Measurements from ENCODE around the gene NDUFAF4.

NDUFAF4 gene

DNA sequence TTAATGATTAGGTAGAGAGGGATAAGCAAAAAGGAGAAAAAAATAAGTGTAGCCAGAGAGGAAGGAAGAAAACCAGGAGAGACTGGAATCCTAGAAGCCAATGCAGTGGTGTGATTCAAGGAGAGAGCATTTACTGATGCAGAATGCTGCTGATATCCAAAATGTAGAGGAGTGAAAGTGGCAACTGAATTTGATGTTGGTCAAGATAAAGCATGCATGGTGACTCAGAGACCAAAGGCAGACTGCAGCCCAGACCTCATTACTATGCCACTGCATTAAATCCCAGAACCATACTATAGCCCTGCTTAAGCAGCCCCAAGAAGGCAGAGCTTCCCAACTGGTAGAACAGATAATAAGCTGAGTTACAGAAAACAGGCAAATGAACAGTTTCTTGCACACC lies 42.6 kb upstream of the NDUFAF4 start:
- no peaks in the 10 kb centered on the region for H3K79me2 ChIP-seq (ENCODE audit: insufficient read depth, low read depth)
- H3K36me3 ChIP-seq (ENCODE audit: insufficient read depth) = no peaks in the 10 kb centered on the region
- TF ChIP-seq, protein P1, sequence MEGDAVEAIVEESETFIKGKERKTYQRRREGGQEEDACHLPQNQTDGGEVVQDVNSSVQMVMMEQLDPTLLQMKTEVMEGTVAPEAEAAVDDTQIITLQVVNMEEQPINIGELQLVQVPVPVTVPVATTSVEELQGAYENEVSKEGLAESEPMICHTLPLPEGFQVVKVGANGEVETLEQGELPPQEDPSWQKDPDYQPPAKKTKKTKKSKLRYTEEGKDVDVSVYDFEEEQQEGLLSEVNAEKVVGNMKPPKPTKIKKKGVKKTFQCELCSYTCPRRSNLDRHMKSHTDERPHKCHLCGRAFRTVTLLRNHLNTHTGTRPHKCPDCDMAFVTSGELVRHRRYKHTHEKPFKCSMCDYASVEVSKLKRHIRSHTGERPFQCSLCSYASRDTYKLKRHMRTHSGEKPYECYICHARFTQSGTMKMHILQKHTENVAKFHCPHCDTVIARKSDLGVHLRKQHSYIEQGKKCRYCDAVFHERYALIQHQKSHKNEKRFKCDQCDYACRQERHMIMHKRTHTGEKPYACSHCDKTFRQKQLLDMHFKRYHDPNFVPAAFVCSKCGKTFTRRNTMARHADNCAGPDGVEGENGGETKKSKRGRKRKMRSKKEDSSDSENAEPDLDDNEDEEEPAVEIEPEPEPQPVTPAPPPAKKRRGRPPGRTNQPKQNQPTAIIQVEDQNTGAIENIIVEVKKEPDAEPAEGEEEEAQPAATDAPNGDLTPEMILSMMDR (conservative IDR thresholded peaks at IDR 0.05; ENCODE audit: low read depth, low read length) = no peak
- H3K4me2 ChIP-seq = no peak overlapping the region
- no peak overlapping the region for H3K9ac ChIP-seq
- H3K27ac ChIP-seq = no peak overlapping the region
- no peaks in the 10 kb centered on the region for H4K20me1 ChIP-seq (ENCODE audit: insufficient read depth)
- H3K27me3 ChIP-seq (ENCODE audit: insufficient read depth, low read depth) = no peaks in the 10 kb centered on the region
- no peak overlapping the region for H2AFZ ChIP-seq (ENCODE audit: low read depth)
- H3K4me1 ChIP-seq (ENCODE audit: low read depth, poor library complexity, severe bottlenecking) = peaks cover 16% of the 10 kb centered on the region
- H3K4me3 ChIP-seq (IDR thresholded peaks at IDR 0.05; ENCODE audit: insufficient read depth, low read depth, low read length) = no peak overlapping the region

DNA sequence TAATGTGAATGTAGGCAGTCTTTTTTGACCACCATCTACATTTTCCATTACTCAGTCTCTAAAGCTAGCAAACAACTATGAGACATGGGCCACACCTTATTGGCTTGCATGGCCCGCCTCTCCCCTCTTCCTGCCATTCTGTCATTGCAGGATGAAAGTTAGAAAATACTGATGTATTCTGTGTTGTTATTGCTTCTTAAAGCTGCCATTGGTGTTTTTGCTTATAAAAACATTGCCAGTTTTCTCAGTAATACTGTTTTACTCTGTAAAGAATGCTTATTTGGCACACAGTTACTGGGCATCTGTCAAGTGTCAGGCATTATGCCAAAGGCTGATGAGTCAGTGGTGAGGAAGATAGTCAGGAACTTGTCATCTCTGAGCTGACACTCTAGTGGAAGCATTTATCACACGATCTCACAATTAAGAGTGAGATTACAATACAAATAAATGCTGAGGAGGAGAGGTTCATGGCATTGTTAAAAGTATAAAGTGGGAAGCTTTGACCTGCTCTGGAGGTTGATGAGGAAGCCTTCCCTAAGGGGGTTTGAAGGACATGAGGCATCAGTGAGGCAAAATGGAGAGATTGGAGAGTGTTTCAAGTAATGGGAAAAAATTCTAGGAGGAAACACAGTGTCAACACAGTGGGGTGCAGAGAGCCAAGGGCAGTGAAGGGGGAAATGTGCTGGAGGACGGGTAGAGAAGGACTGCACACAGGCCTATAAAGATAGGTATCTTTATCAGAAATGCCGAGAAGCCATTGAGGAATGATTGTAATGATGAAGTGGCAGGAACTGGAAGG lies 41.5 kb upstream of the NDUFAF4 start:
- TF ChIP-seq, protein P1 (conservative IDR thresholded peaks at IDR 0.05; ENCODE audit: low read depth, low read length) = no peak
- no peak overlapping the region for H3K9ac ChIP-seq
- no peaks in the 10 kb centered on the region for H3K27me3 ChIP-seq (ENCODE audit: insufficient read depth, low read depth)
- peaks cover 5% of the 10 kb centered on the region for H3K4me1 ChIP-seq (ENCODE audit: low read depth, poor library complexity, severe bottlenecking)
- H3K36me3 ChIP-seq (ENCODE audit: insufficient read depth) = no peaks in the 10 kb centered on the region
- no peaks in the 10 kb centered on the region for H3K79me2 ChIP-seq (ENCODE audit: insufficient read depth, low read depth)
- H2AFZ ChIP-seq (ENCODE audit: low read depth) = no peak overlapping the region
- no peak overlapping the region for H3K27ac ChIP-seq
- H3K4me2 ChIP-seq = no peak overlapping the region
- H3K4me3 ChIP-seq (IDR thresholded peaks at IDR 0.05; ENCODE audit: insufficient read depth, low read depth, low read length) = no peak overlapping the region
- H4K20me1 ChIP-seq (ENCODE audit: insufficient read depth) = no peaks in the 10 kb centered on the region

DNA sequence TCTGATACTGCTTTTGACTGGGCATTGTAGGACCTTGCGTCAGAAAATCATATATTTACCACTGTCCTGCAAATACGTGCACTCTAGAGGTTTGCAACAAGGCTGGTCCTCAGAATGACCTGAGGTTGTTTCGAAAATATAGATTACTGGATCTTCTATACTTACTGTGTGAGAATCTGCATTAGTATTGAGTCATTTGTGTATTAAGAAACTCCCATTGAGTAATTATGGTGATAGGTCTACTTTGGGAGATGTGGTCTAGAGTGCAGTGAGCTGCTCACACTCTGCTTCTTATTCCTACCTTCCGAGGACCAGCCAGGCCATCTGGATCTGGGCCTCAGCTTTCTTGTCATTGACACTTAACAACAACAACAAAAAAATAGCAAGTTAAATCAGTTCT lies 36.4 kb upstream of the NDUFAF4 start:
- H3K27ac ChIP-seq = no peak overlapping the region
- H3K4me2 ChIP-seq = no peak overlapping the region
- no peaks in the 10 kb centered on the region for H4K20me1 ChIP-seq (ENCODE audit: insufficient read depth)
- TF ChIP-seq, protein P1 (conservative IDR thresholded peaks at IDR 0.05; ENCODE audit: low read depth, low read length) = no peak
- H3K36me3 ChIP-seq (ENCODE audit: insufficient read depth) = no peaks in the 10 kb centered on the region
- H3K79me2 ChIP-seq (ENCODE audit: insufficient read depth, low read depth) = no peaks in the 10 kb centered on the region
- peaks cover 3% of the 10 kb centered on the region for H3K4me1 ChIP-seq (ENCODE audit: low read depth, poor library complexity, severe bottlenecking)
- H3K27me3 ChIP-seq (ENCODE audit: insufficient read depth, low read depth) = no peaks in the 10 kb centered on the region
- no peak overlapping the region for H3K4me3 ChIP-seq (IDR thresholded peaks at IDR 0.05; ENCODE audit: insufficient read depth, low read depth, low read length)
- no peak overlapping the region for H2AFZ ChIP-seq (ENCODE audit: low read depth)
- H3K9ac ChIP-seq = no peak overlapping the region

DNA sequence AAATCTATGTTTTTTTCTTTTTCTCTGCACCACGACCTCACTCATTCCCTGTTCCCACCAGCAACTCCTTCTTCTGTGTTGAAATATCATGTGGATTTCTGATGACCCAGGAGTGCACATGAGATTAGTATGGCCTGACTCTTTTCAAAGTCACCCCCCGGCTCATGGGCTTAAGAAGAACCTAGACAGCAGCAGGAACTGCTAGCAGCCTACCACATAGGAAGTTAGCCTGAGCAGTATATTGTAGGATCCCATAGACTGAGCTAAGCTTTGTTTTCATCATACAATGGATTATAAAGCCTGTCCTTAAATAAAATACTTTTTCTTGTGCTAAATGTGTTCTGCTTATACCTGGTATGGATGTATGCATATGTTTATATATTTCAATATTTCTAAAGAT lies 33.5 kb upstream of the NDUFAF4 start:
- Histone ChIP-seq H3K79me2 (ENCODE audit: insufficient read depth, low read depth) (no peaks in the 10 kb centered on the region), H2AFZ (ENCODE audit: low read depth) (no peak overlapping the region), H4K20me1 (ENCODE audit: insufficient read depth) (no peaks in the 10 kb centered on the region), H3K27ac (no peak overlapping the region), H3K4me1 (ENCODE audit: low read depth, poor library complexity, severe bottlenecking) (peaks cover 12% of the 10 kb centered on the region), H3K27me3 (ENCODE audit: insufficient read depth, low read depth) (no peaks in the 10 kb centered on the region), H3K4me2 (no peak overlapping the region), H3K4me3 (IDR thresholded peaks at IDR 0.05; ENCODE audit: insufficient read depth, low read depth, low read length) (no peak overlapping the region), H3K36me3 (ENCODE audit: insufficient read depth) (no peaks in the 10 kb centered on the region), H3K9ac (no peak overlapping the region)
- TF ChIP-seq, protein P1 (conservative IDR thresholded peaks at IDR 0.05; ENCODE audit: low read depth, low read length) = no peak
